ENCODE measurements around the gene KIF5B. TPM values are rescaled to one million over a fixed set of nuclear protein-coding genes. Genes with fewer than 3 reads are reported as not detected.

The KIF5B gene
- polyA plus RNA-seq, 1 experiment: 84.0 TPM

- ChIA-PET POLR2A (no interaction called here), CTCF (interaction anchor here (1.0 to 4.0 kb wide), 5 partner anchors 9 to 296 kb away, joined by 3 to 37 read pairs (median 4); no protein-coding TSS in a partner anchor)
- peak; percentile 74 for TF ChIP-seq CTCF (IDR thresholded peaks at IDR 0.05; ENCODE audit: low read depth, low read length)
- peak; percentile 10 for DNase-seq (ENCODE audit: low read depth, low spot score)
- no peak overlapping the region for H3K4me3 ChIP-seq (ENCODE audit: low read depth, low read length)
- H3K9me3 ChIP-seq (ENCODE audit: control insufficient read depth, insufficient read depth, low read length): no peaks in the 10 kb centered on the region
- H3K27ac ChIP-seq (ENCODE audit: low read depth, low read length): no peak overlapping the region
- H3K27me3 ChIP-seq (ENCODE audit: control insufficient read depth, insufficient read depth, low read length): no peaks in the 10 kb centered on the region
These were observed 51.2 kb downstream of the KIF5B start for GRCh38 chr10:32005050-32005449.

- Histone ChIP-seq H3K27ac (ENCODE audit: low read depth, low read length) (no peak overlapping the region), H3K4me3 (ENCODE audit: low read depth, low read length) (no peak overlapping the region), H3K27me3 (ENCODE audit: control insufficient read depth, insufficient read depth, low read length) (no peaks in the 10 kb centered on the region), H3K9me3 (ENCODE audit: control insufficient read depth, insufficient read depth, low read length) (no peaks in the 10 kb centered on the region)
- POLR2A ChIA-PET: no interaction called here
- CTCF ChIA-PET: interaction anchor here (1.0 to 4.0 kb wide), 4 partner anchors 8 to 295 kb away, joined by 3 to 37 read pairs (median 4); no protein-coding TSS in a partner anchor
- DNase-seq (ENCODE audit: low read depth, low spot score): no peak
- no peak for TF ChIP-seq CTCF (IDR thresholded peaks at IDR 0.05; ENCODE audit: low read depth, low read length)
These were observed 52.0 kb downstream of the KIF5B start for GRCh38 chr10:32004161-32004591.

GRCh38 chr10:32002531-32002930 is 53.7 kb downstream of the KIF5B start:
- CTCF ChIA-PET: interaction anchor here (0.7 kb wide), 1 partner anchor 1413 kb away, joined by 5 read pairs; no protein-coding TSS in a partner anchor

GRCh38 chr10:32000937-32001336 is 55.3 kb downstream of the KIF5B start:
- ChIA-PET CTCF (no interaction called here), POLR2A (no interaction called here)
- H3K27ac ChIP-seq (ENCODE audit: low read depth, low read length): no peak overlapping the region
- no peaks in the 10 kb centered on the region for H3K9me3 ChIP-seq (ENCODE audit: control insufficient read depth, insufficient read depth, low read length)
- no peak for DNase-seq (ENCODE audit: low read depth, low spot score)
- no peak overlapping the region for H3K4me3 ChIP-seq (ENCODE audit: low read depth, low read length)
- H3K27me3 ChIP-seq (ENCODE audit: control insufficient read depth, insufficient read depth, low read length): no peaks in the 10 kb centered on the region
- TF ChIP-seq CTCF (IDR thresholded peaks at IDR 0.05; ENCODE audit: low read depth, low read length): no peak

More at GRCh38 chr10:32002531-32002930, 53.7 kb downstream of the KIF5B start:
- no peak overlapping the region for H3K4me3 ChIP-seq (ENCODE audit: low read depth, low read length)
- TF ChIP-seq CTCF (IDR thresholded peaks at IDR 0.05; ENCODE audit: low read depth, low read length): no peak
- POLR2A ChIA-PET: interaction anchor here (1.0 kb wide), 1 partner anchor 208 kb away, joined by 3 read pairs; no protein-coding TSS in a partner anchor
- no peaks in the 10 kb centered on the region for H3K27me3 ChIP-seq (ENCODE audit: control insufficient read depth, insufficient read depth, low read length)
- H3K27ac ChIP-seq (ENCODE audit: low read depth, low read length): no peak overlapping the region
- DNase-seq (ENCODE audit: low read depth, low spot score): no peak
- H3K9me3 ChIP-seq (ENCODE audit: control insufficient read depth, insufficient read depth, low read length): no peaks in the 10 kb centered on the region

GRCh38 chr10:31999836-32000235 is 56.4 kb downstream of the KIF5B start:
- CTCF ChIA-PET: no interaction called here

More at GRCh38 chr10:31999836-32000235, 56.4 kb downstream of the KIF5B start:
- Histone ChIP-seq H3K9me3 (ENCODE audit: control insufficient read depth, insufficient read depth, low read length) (no peaks in the 10 kb centered on the region), H3K27ac (ENCODE audit: low read depth, low read length) (no peak overlapping the region), H3K27me3 (ENCODE audit: control insufficient read depth, insufficient read depth, low read length) (no peaks in the 10 kb centered on the region), H3K4me3 (ENCODE audit: low read depth, low read length) (no peak overlapping the region)
- DNase-seq (ENCODE audit: low read depth, low spot score): no peak
- POLR2A ChIA-PET: no interaction called here
- TF ChIP-seq CTCF (IDR thresholded peaks at IDR 0.05; ENCODE audit: low read depth, low read length): no peak
